GM20000 (cell line): ENCODE measurements around the gene OLIG2.

Source experiments
- DNase-seq: peaks from one replicate; pipeline ENCODE4 v3.0.0; 2012; ENCODE audit warnings: low spot score
- TF ChIP-seq, protein P1 (sequence below): IDR thresholded peaks from 2 replicates; pipeline ENCODE4 v1.5.1; 2012; ENCODE audit warnings: mild to moderate bottlenecking, control low read depth; ENCODE audit errors: extremely low read depth, missing control alignments

Gene OLIG2

GRCh38 chr21:33023574-33024200, 2.0 kb upstream of the OLIG2 start:
- DNase-seq, result peak; percentile 44
- TF ChIP-seq, protein P1, sequence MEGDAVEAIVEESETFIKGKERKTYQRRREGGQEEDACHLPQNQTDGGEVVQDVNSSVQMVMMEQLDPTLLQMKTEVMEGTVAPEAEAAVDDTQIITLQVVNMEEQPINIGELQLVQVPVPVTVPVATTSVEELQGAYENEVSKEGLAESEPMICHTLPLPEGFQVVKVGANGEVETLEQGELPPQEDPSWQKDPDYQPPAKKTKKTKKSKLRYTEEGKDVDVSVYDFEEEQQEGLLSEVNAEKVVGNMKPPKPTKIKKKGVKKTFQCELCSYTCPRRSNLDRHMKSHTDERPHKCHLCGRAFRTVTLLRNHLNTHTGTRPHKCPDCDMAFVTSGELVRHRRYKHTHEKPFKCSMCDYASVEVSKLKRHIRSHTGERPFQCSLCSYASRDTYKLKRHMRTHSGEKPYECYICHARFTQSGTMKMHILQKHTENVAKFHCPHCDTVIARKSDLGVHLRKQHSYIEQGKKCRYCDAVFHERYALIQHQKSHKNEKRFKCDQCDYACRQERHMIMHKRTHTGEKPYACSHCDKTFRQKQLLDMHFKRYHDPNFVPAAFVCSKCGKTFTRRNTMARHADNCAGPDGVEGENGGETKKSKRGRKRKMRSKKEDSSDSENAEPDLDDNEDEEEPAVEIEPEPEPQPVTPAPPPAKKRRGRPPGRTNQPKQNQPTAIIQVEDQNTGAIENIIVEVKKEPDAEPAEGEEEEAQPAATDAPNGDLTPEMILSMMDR, result no peak

DNA sequence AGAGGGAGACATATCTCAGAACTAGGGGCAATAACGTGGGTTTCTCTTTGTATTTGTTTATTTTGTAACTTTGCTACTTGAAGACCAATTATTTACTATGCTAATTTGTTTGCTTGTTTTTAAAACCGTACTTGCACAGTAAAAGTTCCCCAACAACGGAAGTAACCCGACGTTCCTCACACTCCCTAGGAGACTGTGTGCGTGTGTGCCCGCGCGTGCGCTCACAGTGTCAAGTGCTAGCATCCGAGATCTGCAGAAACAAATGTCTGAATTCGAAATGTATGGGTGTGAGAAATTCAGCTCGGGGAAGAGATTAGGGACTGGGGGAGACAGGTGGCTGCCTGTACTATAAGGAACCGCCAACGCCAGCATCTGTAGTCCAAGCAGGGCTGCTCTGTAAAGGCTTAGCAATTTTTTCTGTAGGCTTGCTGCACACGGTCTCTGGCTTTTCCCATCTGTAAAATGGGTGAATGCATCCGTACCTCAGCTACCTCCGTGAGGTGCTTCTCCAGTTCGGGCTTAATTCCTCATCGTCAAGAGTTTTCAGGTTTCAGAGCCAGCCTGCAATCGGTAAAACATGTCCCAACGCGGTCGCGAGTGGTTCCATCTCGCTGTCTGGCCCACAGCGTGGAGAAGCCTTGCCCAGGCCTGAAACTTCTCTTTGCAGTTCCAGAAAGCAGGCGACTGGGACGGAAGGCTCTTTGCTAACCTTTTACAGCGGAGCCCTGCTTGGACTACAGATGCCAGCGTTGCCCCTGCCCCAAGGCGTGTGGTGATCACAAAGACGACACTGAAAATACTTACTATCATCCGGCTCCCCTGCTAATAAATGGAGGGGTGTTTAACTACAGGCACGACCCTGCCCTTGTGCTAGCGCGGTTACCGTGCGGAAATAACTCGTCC, 1.3 kb upstream of the OLIG2 start:
- peak; percentile 43 for DNase-seq
- TF ChIP-seq, protein P1, result no peak

DNA sequence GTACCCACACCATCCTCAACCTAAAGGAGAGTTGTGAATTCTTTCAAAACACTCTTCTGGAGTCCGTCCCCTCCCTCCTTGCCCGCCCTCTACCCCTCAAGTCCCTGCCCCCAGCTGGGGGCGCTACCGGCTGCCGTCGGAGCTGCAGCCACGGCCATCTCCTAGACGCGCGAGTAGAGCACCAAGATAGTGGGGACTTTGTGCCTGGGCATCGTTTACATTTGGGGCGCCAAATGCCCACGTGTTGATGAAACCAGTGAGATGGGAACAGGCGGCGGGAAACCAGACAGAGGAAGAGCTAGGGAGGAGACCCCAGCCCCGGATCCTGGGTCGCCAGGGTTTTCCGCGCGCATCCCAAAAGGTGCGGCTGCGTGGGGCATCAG, 638 bp upstream of the OLIG2 start:
- TF ChIP-seq, protein P1, result no peak
- DNase-seq, result no peak

DNA sequence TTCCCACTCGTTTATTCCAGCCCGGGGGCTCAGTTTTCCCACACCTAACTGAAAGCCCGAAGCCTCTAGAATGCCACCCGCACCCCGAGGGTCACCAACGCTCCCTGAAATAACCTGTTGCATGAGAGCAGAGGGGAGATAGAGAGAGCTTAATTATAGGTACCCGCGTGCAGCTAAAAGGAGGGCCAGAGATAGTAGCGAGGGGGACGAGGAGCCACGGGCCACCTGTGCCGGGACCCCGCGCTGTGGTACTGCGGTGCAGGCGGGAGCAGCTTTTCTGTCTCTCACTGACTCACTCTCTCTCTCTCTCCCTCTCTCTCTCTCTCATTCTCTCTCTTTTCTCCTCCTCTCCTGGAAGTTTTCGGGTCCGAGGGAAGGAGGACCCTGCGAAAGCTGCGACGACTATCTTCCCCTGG, 716 bp downstream of the OLIG2 start:
- DNase-seq, result peak; percentile 46
- TF ChIP-seq, protein P1, result no peak

DNA sequence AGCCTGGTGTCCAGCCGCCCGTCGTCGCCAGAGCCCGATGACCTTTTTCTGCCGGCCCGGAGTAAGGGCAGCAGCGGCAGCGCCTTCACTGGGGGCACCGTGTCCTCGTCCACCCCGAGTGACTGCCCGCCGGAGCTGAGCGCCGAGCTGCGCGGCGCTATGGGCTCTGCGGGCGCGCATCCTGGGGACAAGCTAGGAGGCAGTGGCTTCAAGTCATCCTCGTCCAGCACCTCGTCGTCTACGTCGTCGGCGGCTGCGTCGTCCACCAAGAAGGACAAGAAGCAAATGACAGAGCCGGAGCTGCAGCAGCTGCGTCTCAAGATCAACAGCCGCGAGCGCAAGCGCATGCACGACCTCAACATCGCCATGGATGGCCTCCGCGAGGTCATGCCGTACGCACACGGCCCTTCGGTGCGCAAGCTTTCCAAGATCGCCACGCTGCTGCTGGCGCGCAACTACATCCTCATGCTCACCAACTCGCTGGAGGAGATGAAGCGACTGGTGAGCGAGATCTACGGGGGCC, 1.2 kb downstream of the OLIG2 start:
- TF ChIP-seq, protein P1, result no peak
- peak; percentile 60 for DNase-seq

DNA sequence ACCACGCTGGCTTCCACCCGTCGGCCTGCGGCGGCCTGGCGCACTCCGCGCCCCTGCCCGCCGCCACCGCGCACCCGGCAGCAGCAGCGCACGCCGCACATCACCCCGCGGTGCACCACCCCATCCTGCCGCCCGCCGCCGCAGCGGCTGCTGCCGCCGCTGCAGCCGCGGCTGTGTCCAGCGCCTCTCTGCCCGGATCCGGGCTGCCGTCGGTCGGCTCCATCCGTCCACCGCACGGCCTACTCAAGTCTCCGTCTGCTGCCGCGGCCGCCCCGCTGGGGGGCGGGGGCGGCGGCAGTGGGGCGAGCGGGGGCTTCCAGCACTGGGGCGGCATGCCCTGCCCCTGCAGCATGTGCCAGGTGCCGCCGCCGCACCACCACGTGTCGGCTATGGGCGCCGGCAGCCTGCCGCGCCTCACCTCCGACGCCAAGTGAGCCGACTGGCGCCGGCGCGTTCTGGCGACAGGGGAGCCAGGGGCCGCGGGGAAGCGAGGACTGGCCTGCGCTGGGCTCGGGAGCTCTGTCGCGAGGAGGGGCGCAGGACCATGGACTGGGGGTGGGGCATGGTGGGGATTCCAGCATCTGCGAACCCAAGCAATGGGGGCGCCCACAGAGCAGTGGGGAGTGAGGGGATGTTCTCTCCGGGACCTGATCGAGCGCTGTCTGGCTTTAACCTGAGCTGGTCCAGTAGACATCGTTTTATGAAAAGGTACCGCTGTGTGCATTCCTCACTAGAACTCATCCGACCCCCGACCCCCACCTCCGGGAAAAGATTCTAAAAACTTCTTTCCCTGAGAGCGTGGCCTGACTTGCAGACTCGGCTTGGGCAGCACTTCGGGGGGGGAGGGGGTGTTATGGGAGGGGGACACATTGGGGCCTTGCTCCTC, 1.9 kb downstream of the OLIG2 start:
- peak; percentile 56 for DNase-seq
- TF ChIP-seq, protein P1, result no peak
